GM19438 (cell line): ENCODE measurements around the gene KLHDC3.
"Not testable (repeated sequence)": the region's sequence is repeated elsewhere in the genome, so short reads cannot be mapped to it uniquely, and the experiment has no call there.

Source experiments
- ATAC-seq: cut with Tn5 transposase; IDR thresholded peaks from one replicate; pipeline ENCODE4 v1.9.1; 2021; ENCODE audit warnings: low read depth; ENCODE audit not compliant: unreplicated experiment

KLHDC3 gene

DNA sequence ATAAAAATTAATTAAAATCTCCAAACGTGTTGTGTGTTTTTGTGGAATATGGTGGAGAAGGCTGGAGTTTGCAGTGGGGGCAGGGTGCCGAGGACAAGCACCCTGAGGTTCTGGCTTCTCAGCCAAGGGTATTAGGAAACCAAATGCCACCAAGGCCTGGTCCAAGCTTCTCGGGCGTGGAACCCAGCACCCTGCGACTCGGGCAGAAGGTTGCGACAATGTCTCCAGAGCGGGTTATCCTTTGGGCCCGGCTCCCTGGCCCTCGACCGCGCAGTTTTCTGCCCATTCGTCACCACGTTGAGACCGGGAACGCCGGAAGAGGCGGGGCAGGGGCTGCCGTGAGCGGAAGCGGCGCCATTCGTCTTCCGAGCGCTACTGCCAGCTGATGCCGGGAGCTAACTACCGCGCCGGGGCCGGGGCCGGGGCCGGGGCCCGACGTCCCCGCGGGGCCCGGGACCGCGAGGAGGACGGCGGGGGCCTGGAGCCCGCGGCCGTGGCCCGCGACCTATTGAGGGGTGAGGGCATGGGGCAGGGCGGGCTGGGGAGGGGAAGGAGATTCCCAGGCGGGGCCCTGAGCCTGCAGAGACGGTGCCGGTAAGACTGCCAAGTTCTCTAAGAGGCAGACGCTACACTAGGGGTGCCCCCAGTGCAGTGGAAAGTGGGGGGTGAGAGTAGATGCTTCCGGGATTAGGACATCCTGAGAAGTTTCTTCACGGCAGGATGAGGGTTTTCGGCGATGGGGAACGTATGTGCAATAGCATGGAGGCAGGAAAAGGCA, 7.4 kb downstream of the KLHDC3 start, which contains the start of gene RRP36:
RRP36 (plus strand) TSS at position 354 of the 778 bp plus-strand sequence; CDS start at position 386, 32 bp downstream.
- peak; percentile 87 for ATAC-seq

GRCh38 chr6:43024436-43024835, 10.4 kb downstream of the KLHDC3 start:
- ATAC-seq: no peak

DNA sequence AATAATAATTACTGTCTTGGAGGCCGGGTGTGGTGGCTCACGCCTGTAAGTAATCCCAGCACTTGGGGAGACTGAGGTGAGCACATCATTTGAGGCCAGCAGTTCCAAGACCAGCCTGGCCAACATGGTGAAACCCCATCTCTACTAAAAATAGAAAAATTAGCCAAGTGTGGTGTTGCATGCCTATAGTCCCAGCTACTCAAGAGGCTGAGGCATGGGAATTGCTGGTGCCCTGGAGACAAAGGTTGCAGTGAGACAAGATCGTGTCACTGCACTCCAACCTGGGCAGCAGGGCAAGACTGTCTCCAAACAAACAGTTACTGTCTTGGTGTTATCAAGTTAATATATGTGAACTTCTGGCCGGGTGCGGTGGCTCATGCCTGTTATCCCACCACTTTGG, 12.3 kb downstream of the KLHDC3 start:
- ATAC-seq: no peak

DNA sequence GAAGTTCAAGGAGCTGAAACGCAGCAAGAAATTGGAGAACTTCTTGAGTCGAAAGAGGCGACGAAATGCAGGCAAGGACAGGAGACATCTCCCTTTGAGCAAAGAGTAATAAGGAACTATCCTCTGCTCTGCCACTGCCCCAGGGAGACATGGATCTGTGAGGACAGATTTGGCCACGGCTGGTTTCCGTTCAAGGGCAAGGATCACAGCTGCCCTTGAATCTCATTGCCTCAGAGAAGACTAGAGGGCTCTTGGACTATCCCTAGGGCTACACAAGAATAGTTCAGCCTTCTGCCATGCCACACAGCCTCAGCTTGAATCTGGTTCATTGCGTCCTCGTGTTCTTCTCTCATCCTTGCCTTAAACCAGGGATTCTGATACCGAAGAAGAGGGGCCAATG, 15.1 kb downstream of the KLHDC3 start:
- no peak for ATAC-seq

- ATAC-seq: no peak
Measured at GRCh38 chr6:43032326-43032725, 18.3 kb downstream of the KLHDC3 start.

DNA sequence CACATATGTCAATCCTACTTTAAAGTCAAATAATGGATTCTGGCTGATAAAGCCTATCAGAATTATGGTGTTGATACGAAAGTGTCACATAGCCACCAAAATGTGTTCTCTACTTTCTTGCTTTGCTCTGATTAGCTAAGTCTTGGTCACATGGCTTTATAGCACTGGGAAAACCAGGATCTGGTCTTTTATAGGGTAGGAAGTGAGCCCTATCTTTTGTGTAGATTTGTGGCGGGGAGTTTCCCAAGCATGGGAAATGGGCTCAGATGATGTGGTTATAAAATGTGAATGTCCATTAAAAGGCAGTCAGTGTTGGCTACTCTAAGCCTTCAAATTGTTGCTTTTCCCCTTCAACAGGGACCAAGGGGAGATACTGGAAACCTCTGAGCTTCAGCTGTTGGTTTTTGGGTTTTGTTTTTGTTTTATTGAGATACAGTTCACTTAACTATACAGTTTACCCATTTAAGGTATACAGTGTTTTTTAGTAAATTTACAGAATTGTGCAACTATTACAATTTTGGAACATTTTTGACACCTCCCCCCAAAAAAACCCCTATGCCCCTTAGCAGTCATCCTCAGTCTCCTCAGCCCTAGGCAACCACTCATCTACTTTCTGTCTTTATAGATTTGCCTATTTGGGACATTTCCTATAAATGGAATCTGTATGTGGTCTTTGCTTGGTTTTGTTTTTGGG, 19.6 kb downstream of the KLHDC3 start:
- ATAC-seq: no peak

DNA sequence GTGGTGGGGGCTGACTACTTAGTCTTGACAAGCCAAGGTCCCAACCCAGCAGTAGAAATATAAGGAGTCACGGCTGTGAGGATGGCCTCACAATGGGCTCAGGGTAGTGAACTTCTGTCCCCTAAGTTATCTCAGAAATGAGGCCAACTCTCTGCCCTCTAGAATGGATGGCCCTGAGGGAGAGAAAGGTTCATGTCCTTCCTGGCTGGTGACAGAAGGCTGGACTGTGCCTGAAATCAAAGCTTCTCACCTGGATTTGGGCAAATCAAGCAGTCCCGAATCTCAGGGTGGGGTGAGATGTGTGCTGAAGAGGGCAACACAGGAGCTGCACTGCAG, 20.1 kb downstream of the KLHDC3 start:
- no peak for ATAC-seq

- no peak for ATAC-seq
Measured at GRCh38 chr6:43035495-43036194, 21.6 kb downstream of the KLHDC3 start.

- no peak for ATAC-seq
Measured at GRCh38 chr6:43036712-43037111, 22.7 kb downstream of the KLHDC3 start.

GRCh38 chr6:43037197-43037596, 23.1 kb downstream of the KLHDC3 start:
- no peak for ATAC-seq

DNA sequence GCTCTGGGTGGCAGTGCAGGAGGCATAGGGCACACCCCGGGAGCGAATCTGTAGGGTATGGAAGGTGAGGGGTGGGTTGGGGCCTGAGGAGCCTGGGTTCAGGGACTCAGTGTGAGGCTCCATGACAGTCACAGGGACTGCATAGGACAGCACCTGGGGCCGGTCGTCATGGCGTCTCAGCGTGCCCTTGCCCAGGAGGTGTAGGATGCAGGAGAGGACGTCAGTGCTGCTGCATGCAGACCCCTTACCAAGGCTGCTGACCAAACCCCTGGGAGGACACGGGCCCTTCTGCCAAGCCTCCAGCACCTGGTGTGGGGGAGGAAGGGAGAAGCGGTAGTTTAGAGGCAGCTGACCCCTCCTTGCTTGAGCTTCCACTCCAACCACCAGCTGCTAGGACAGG, 23.7 kb downstream of the KLHDC3 start:
- no peak for ATAC-seq

GRCh38 chr6:43038727-43039126, 24.7 kb downstream of the KLHDC3 start:
- ATAC-seq: no peak

DNA sequence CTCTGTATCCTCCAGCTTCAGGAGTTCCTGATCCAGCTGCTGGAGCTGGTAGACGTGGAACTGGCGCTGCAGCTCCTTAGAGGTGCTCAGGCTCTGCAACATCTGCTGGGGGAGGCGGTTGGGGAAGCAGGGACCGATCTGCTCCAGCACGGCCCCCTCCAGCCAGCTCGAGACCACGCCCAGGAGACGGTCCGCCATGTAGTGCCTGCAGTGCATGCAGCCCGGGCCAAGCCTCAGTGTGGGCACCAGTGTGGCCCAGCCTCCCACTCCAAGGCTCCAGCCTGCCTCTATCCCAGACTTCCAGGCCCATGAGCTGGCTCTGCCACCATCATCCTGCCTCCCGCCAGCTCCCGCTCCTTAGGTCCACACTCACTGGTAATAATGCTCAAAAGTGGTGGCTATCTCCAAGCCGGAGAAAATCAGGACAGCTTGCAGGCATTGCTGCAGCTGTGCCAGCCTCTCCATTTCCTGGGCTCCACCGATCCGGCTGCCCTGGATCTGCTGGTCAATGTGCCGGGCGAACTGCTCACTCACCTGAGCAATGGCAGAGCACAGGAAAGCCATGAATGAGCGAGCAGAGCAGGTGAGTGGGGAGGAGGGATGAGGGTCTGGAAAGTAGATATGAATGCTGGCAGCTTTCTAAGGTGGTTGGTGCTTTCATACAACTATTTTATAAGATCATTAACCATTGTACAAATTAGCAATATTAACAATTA, 26.7 kb downstream of the KLHDC3 start:
- no peak for ATAC-seq

DNA sequence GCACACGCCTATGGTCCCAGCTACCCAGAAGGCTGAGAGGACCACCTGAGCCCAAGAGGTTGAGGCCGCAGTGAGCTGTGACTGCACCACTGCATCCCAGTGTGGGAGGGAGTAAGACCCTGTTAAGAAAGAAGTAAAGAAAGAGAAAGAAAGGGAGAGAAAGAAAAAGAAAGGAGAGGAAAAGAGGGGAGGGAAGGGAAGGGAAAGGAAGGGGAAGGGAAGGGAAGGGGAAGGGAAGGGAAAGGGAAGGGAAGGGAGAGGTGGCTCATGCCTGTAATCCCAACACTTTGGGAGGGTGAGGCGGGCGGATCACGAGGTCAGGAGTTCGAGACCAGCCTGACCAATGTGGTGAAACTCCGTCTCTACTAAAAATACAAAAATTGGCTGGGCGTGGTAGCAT, 27.4 kb downstream of the KLHDC3 start:
- ATAC-seq: not testable (repeated sequence)

GRCh38 chr6:43043310-43043709, 29.3 kb downstream of the KLHDC3 start:
- no peak for ATAC-seq

DNA sequence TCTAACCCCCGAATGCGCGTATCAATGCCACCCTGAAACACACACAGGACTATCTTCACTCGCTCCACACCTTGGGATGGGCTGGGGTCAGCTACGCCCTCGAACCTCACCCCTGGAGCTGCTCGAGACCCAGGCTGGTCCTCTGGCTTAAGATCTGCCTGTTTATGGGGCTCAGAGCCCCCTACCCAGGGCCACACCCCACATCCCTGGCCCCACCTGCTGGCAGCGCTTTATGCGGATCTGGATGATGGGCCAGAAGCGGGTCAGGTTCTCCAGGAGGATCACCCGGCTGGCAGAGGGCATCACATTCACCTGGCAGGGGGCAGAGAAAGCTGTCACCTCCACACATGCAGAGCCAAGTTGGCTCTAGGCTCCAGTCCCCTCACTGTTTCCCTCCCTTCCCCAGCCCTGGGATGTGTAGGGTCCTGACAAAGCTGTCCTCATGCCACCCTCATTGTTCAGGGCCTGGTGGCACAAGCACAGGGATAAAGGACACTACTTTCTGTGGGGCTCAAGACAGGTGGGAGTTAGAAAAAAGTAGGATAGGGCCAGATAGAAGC, 31.4 kb downstream of the KLHDC3 start:
- ATAC-seq: no peak

DNA sequence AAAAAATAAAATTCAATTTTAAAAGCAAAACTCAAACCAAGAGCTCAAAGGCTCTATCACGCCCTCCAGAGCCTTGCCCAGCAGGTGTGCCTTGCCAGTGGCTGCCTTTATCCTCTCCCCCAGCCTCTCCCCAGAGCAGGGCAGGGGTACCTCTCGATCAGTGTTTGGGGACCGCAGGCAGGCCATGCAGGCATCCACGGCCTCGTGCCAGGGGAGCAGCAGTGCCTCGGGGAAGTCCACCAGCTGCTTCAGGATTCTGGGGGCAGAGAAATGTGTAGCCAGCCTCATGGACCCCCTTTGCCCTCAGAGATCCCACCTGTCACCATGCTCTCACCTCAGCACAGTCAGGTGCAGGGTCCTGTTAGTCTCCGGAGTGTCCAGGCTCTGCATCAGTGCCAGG, 33.9 kb downstream of the KLHDC3 start:
- no peak for ATAC-seq

GRCh38 chr6:43050981-43051380, 36.9 kb downstream of the KLHDC3 start:
- ATAC-seq: no peak

GRCh38 chr6:43052225-43052841, 38.3 kb downstream of the KLHDC3 start:
- ATAC-seq: no peak

DNA sequence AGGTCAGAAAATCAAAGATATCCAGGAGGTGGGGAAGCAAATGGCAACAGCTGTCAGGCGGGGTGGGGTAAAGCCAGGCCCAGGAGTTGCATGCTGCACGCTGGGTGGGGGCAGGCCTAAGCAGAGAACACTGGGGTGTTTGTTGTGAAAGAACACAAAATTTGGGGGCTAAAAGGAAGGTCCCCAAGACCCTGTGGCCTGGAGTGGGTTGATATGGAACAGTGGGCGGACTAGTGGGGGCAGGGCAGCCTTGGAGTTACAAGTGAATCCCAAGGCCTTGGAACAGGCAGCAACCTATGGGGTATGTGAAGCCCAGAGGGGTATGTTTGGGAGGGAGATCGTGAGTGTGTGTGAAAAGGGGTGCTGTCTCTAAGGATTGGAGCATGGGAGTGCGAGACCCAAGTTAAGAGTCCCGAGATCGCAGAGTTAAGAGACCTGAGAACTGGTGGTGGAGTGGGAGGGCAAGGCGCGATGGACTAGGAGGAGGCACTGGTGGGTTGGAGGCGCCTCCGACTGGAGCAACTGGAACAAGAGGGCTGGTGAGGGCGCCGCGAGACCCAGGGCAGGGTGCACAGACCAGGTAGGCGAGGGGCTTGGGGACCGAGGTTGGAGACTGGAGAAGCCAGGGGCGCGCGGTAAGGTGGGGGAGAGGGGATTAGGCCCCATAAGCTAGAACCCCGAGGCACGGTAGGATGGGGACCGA, 38.9 kb downstream of the KLHDC3 start:
- peak; percentile 34 for ATAC-seq
